Measurements from ENCODE around the gene COL18A1. TPM values are rescaled to one million over a fixed set of nuclear protein-coding genes. Genes with fewer than 3 reads are reported as not detected.

COL18A1 gene
- total RNA-seq, 4 donors from 2014 or later, result 124 to 224 (median 173) TPM

GRCh38 chr21:45405819-45406762 lies 1.1 kb downstream of the COL18A1 start:
- Histone ChIP-seq H3K9me3 (peaks cover 0 to 14% (median 0%) of the 10 kb centered on the region in 4 donors), H3K4me3 (peak overlapping the region; percentile 38 to 58 (median 48)), H3K27ac (peak overlapping the region; percentile 47 to 94 (median 78)), H3K27me3 (peaks cover 0 to 11% of the 10 kb centered on the region in 2 donors), H3K36me3 (no peaks in the 10 kb centered on the region), H3K4me1 (peaks cover 0 to 59% (median 15%) of the 10 kb centered on the region in 4 donors)
- TF ChIP-seq CTCF (IDR thresholded peaks at IDR 0.05) (no peak), POLR2A (IDR thresholded peaks at IDR 0.05) (no peak), EP300 (IDR thresholded peaks at IDR 0.05) (no peak)
- DNase-seq (ENCODE audit: low spot score in 2 of 2), result no peak
- 19 to 38% methylated on average over 39 to 73 of the region's 83 CpGs for WGBS, 2 donors

- TF ChIP-seq CTCF (IDR thresholded peaks at IDR 0.05) (no peak), EP300 (IDR thresholded peaks at IDR 0.05) (no peak), POLR2A (IDR thresholded peaks at IDR 0.05) (no peak)
- Histone ChIP-seq H3K4me3 (peak overlapping the region in 3 of 4 donors; percentile 41 to 58 (median 55)), H3K27ac (peak overlapping the region in 3 of 4 donors; percentile 47 to 94 (median 84)), H3K4me1 (peaks cover 0 to 60% (median 15%) of the 10 kb centered on the region in 4 donors), H3K9me3 (peaks cover 0 to 4% (median 0%) of the 10 kb centered on the region in 4 donors), H3K36me3 (no peaks in the 10 kb centered on the region), H3K27me3 (peaks cover 0 to 11% of the 10 kb centered on the region in 2 donors)
- DNase-seq (ENCODE audit: low spot score in 2 of 2), result no peak
- 72 to 73% methylated on average over 17 of the region's 17 CpGs for WGBS, 2 donors
These were observed 2.0 kb downstream of the COL18A1 start for GRCh38 chr21:45406801-45407628.

GRCh38 chr21:45407629-45408247 lies 2.8 kb downstream of the COL18A1 start:
- DNase-seq (ENCODE audit: low spot score in 2 of 2), result no peak
- H3K4me1 ChIP-seq, result peaks cover 0 to 60% (median 15%) of the 10 kb centered on the region in 4 donors
- no peak overlapping the region for H3K4me3 ChIP-seq
- no peaks in the 10 kb centered on the region for H3K36me3 ChIP-seq
- H3K9me3 ChIP-seq, result no peaks in the 10 kb centered on the region
- H3K27me3 ChIP-seq, result peaks cover 0 to 11% of the 10 kb centered on the region in 2 donors
- WGBS, 2 donors, result 80 to 90% methylated on average over 5 to 10 of the region's 10 CpGs
- peak overlapping the region in 1 of 4 donors; percentile 84 for H3K27ac ChIP-seq
- TF ChIP-seq EP300 (IDR thresholded peaks at IDR 0.05) (no peak), POLR2A (IDR thresholded peaks at IDR 0.05) (no peak), CTCF (IDR thresholded peaks at IDR 0.05) (no peak)

GRCh38 chr21:45408271-45408791 lies 3.4 kb downstream of the COL18A1 start:
- H3K36me3 ChIP-seq, result no peaks in the 10 kb centered on the region
- no peak for DNase-seq (ENCODE audit: low spot score in 2 of 2)
- H3K4me3 ChIP-seq, result no peak overlapping the region
- no peaks in the 10 kb centered on the region for H3K9me3 ChIP-seq
- peak overlapping the region in 1 of 4 donors; percentile 67 for H3K27ac ChIP-seq
- TF ChIP-seq POLR2A (IDR thresholded peaks at IDR 0.05) (no peak), CTCF (IDR thresholded peaks at IDR 0.05) (no peak), EP300 (IDR thresholded peaks at IDR 0.05) (no peak)
- 77% methylated on average over 8 to 10 of the region's 10 CpGs for WGBS, 2 donors
- peaks cover 0 to 60% (median 15%) of the 10 kb centered on the region in 4 donors for H3K4me1 ChIP-seq
- H3K27me3 ChIP-seq, result peaks cover 0 to 11% of the 10 kb centered on the region in 2 donors
